K562 (cell line): ENCODE data around the gene ABHD8. TPM values are rescaled to one million over a fixed set of nuclear protein-coding genes. Genes with fewer than 3 reads are reported as not detected.
A peak's percentile ranks its signal among the peaks of the same experiment; 100 is the strongest.

Experiments
- ATF2 ChIP-seq: sonication (generic); formaldehyde crosslinking; IDR thresholded peaks from 2 replicates; pipeline ENCODE4 v1.8.1; 2022; ENCODE audit warnings: missing genetic modification reagents
- ETV1 ChIP-seq: fragments of 450-650 bp; conservative IDR thresholded peaks from 2 replicates; pipeline ENCODE4 v1.6.1; 2016; ENCODE audit warnings: missing genetic modification characterization, control low read depth, low read depth, missing compliant biosample characterization
- GTF2E2 ChIP-seq: fragments of 200-800 bp; sonication (Bioruptor generic); IDR thresholded peaks from 2 replicates; pipeline ENCODE4 v1.6.1; 2016; ENCODE audit warnings: missing genetic modification characterization, missing compliant biosample characterization
- KDM1A ChIP-seq, 2 experiments: fragments of 450-650 bp; IDR thresholded peaks; 2 replicates each; pipeline ENCODE4 v1.6.1; 2016; ENCODE audit warnings: mild to moderate bottlenecking in 2 of 2
- NR2C2 ChIP-seq, 2 experiments: fragments of 200-800 bp in 1 of 2; sonication (Bioruptor generic) in 1 of 2; sonication (generic) in 1 of 2; formaldehyde crosslinking in 1 of 2; IDR thresholded peaks; 2 replicates each; pipeline versions ENCODE4 v1.6.1 to v1.8.0; 2016 to 2022; ENCODE audit warnings: mild to moderate bottlenecking in 1 of 2, missing compliant biosample characterization in 1 of 2, missing genetic modification characterization in 1 of 2, missing genetic modification reagents in 1 of 2
- RBM25 ChIP-seq: fragments of 200-400 bp; formaldehyde crosslinking; IDR thresholded peaks from 2 replicates; pipeline ENCODE4 v1.6.1; 2018; ENCODE audit warnings: low read length, low read depth, moderate library complexity; ENCODE audit not compliant: severe bottlenecking
- TGIF2 ChIP-seq: sonication (generic); formaldehyde crosslinking; IDR thresholded peaks from 2 replicates; pipeline ENCODE4 v1.8.1; 2022; ENCODE audit warnings: mild to moderate bottlenecking, missing genetic modification reagents, moderate library complexity
- ZFP36 ChIP-seq: fragments of 150-350 bp; IDR thresholded peaks from 2 replicates; pipeline ENCODE4 v1.6.1; 2018; ENCODE audit warnings: low read length, low read depth; ENCODE audit not compliant: partially characterized antibody
- ZNF589 ChIP-seq: fragments of 200-800 bp; sonication (Bioruptor generic); IDR thresholded peaks from 2 replicates; pipeline ENCODE4 v1.6.1; 2016; ENCODE audit warnings: low read depth, missing genetic modification characterization, missing compliant biosample characterization
- polyA plus RNA-seq, 8 experiments: library from polyadenylated mRNA; depleted of rRNA in 4 of 8; stranded (reverse) in 5 of 8; unstranded in 3 of 8; fragments of >200 nt; fragmentation: Nextera tagmentation in 2 of 8; fragmentation: Illumina TruSeq in 1 of 8; extraction: Ambion mirVana in 2 of 8; extraction: Trizol in 1 of 8; gene quantifications; 2 replicates each; pipeline versions ENCODE4 v1.2.1 to v1.2.3, GENCODE V29; 2011 to 2014; ENCODE audit warnings: inconsistent platforms in 1 of 8, missing spikeins in 1 of 8
- total RNA-seq, 7 experiments: library from RNA; depleted of rRNA in 6 of 7; stranded (reverse); fragments of >200 nt in 6 of 7; fragmentation: Illumina TruSeq in 2 of 7; extraction: Trizol in 2 of 7; gene quantifications; 2 replicates each; pipeline versions ENCODE4 v1.2.1 to v1.2.3, GENCODE V29; 2011 to 2021; ENCODE audit warnings: low replicate concordance in 1 of 7

Gene ABHD8
- total and polyA plus RNA-seq, 9 of the 15 experiments (the other 6 are each of a cell fraction or from before 2014, with no cell fraction given): 0.04 to 6.6 (median 2.0) TPM; not detected in 1

DNA sequence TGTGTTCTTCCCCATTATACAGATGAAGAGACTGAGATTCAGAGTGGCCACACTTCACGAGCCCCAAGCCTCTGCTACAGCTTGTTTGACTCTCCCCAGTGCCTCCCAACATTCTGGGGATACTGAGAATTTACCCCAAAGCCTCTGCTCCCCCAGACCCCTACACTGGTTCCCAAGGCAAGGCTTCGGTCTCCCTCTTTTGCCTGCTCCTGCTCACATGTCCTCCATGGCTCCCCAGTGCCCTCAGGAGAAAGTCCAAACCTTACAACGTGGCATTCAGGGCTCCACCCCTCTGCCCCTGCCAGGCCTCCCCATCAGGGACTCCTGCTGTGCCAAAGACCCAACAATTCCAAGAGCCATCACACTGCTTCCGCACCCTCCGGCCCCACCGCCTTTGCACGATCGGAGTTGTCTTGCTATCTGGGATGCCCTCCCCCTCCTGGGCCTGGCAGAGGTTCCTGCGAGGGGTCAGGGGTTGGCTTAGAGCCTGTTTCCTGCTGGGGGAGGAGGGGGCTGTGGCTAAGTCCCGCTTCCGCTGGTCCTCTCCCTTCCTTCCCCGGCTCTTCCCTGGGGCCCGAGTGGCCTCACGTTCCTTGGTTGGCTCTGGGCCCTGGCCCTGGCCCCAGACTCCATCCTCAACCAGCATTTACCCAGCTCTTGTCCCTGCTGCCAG is 49.5 kb upstream of the ABHD8 start (continued):
- TF ChIP-seq TGIF2 (CRISPR knock-in tag) (no peak), ATF2 (no peak), NR2C2 (CRISPR knock-in tag; IDR thresholded peaks at IDR 0.05) (no peak), NR2C2 (tag; IDR thresholded peaks at IDR 0.05) (peak; percentile 37; the same call in 1 of the 2 replicates), GTF2E2 (tag) (no peak), KDM1A (IDR thresholded peaks at IDR 0.05) (peak; percentile 55 to 56; a peak in 3 of 4 replicates), RBM25 (peak; percentile 32), ZFP36 (peak; percentile 47), ETV1 (peak; percentile 35; the same call in 1 of the 2 replicates), ZNF589 (no peak)
